ENCODE results near the gene FOSL1. TPM values are rescaled to one million over a fixed set of nuclear protein-coding genes. Genes with fewer than 3 reads are reported as not detected.
A peak's percentile ranks its signal among the peaks of the same experiment; 100 is the strongest.

FOSL1 gene
- total and polyA plus RNA-seq, 4 donors, result 0.17 to 0.20 TPM; not detected in 2

- Histone ChIP-seq H3K9me3 (ENCODE audit: control insufficient read depth in 4 of 4, low read length in 3 of 4) (no peaks in the 10 kb centered on the region), H3K36me3 (ENCODE audit: control insufficient read depth in 4 of 4, insufficient read depth in 3 of 4, low read depth in 1 of 4, low read length in 3 of 4) (no peaks in the 10 kb centered on the region), H3K4me1 (ENCODE audit: control insufficient read depth in 4 of 4, insufficient read depth in 4 of 4, low read length in 3 of 4) (peaks cover 10 to 42% (median 30%) of the 10 kb centered on the region in 4 donors), H3K4me3 (ENCODE audit: low read depth in 1 of 3, low read length in 3 of 3) (peak within 1 kb of the TSS; percentile 64 to 73 (median 70)), H3K27me3 (ENCODE audit: control insufficient read depth in 4 of 4, insufficient read depth in 4 of 4, low read length in 3 of 4) (no peaks in the 10 kb centered on the region), H3K9ac (ENCODE audit: low read depth in 1 of 2, low read length in 2 of 2) (peak within 1 kb of the TSS; percentile 31 to 44), H3K27ac (ENCODE audit: low read depth in 1 of 2, low read length in 2 of 2) (peak within 1 kb of the TSS; percentile 83 to 89)
- 2% methylated on average over 94 of the region's 94 CpGs for WGBS
- TF ChIP-seq ZBTB33 (IDR thresholded peaks at IDR 0.05) (no peak), FOXA1 (IDR thresholded peaks at IDR 0.05) (no peak), SP1 (IDR thresholded peaks at IDR 0.05) (peak; percentile 53), REST (IDR thresholded peaks at IDR 0.05) (no peak), TAF1 (conservative IDR thresholded peaks at IDR 0.05) (no peak), FOXA2 (IDR thresholded peaks at IDR 0.05) (no peak), EGR1 (IDR thresholded peaks at IDR 0.05; ENCODE audit: low read depth in 2 of 2) (no peak), HNF4G (IDR thresholded peaks at IDR 0.05) (no peak), JUND (IDR thresholded peaks at IDR 0.05) (no peak), CTCF (IDR thresholded peaks at IDR 0.05; ENCODE audit: low read depth, low read length, missing input control) (peak; percentile 1), GABPA (IDR thresholded peaks at IDR 0.05 in 1 of 2, conservative IDR thresholded peaks at IDR 0.05 in 1 of 2) (peak in 1 of 2 donors; percentile 57), ATF3 (IDR thresholded peaks at IDR 0.05) (no peak), YY1 (IDR thresholded peaks at IDR 0.05) (peak; percentile 24), HNF4A (conservative IDR thresholded peaks at IDR 0.05) (no peak), RXRA (IDR thresholded peaks at IDR 0.05) (no peak), RAD21 (IDR thresholded peaks at IDR 0.05) (no peak), MAX (IDR thresholded peaks at IDR 0.05) (peak; percentile 28), NR2F2 (IDR thresholded peaks at IDR 0.05) (no peak)
- peak; percentile 98 for DNase-seq (ENCODE audit: low spot score)
These were observed 9.6 kb downstream of the FOSL1 start, which contains the start of gene CCDC85B for GRCh38 chr11:65890324-65891218. TSS of gene CCDC85B (plus strand) at chr11:65890673. CDS start at chr11:65890784, 111 bp downstream.

Measured in liver (tissue), 9 donors.